Measurements from ENCODE around the gene LAMTOR2. TPM values are rescaled to one million over a fixed set of nuclear protein-coding genes. Genes with fewer than 3 reads are reported as not detected.

The LAMTOR2 gene
- total and polyA plus RNA-seq, 9 of the 15 experiments (the other 6 are each of a cell fraction or from before 2014, with no cell fraction given), result 39.0 to 161 (median 74.6) TPM

GRCh38 chr1:156054500-156055280 lies at the start of gene LAMTOR2 (continued):
- TF ChIP-seq, protein P1, sequence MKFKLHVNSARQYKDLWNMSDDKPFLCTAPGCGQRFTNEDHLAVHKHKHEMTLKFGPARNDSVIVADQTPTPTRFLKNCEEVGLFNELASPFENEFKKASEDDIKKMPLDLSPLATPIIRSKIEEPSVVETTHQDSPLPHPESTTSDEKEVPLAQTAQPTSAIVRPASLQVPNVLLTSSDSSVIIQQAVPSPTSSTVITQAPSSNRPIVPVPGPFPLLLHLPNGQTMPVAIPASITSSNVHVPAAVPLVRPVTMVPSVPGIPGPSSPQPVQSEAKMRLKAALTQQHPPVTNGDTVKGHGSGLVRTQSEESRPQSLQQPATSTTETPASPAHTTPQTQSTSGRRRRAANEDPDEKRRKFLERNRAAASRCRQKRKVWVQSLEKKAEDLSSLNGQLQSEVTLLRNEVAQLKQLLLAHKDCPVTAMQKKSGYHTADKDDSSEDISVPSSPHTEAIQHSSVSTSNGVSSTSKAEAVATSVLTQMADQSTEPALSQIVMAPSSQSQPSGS (CRISPR knock-in tag; IDR thresholded peaks at IDR 0.05), result no peak
- no peak for TF ChIP-seq GATAD2B (IDR thresholded peaks at IDR 0.05; ENCODE audit: borderline replicate concordance)
- TF ChIP-seq ZNF146 (CRISPR knock-in tag; IDR thresholded peaks at IDR 0.05; ENCODE audit: unreplicated experiment), result no peak
- no peak for TF ChIP-seq E2F4 (CRISPR knock-in tag; IDR thresholded peaks at IDR 0.05; ENCODE audit: low read depth)
- TF ChIP-seq RHOXF2B (CRISPR knock-in tag; conservative IDR thresholded peaks at IDR 0.05), result no peak; the same call in 1 of the 2 replicates
- TF ChIP-seq, protein P2, sequence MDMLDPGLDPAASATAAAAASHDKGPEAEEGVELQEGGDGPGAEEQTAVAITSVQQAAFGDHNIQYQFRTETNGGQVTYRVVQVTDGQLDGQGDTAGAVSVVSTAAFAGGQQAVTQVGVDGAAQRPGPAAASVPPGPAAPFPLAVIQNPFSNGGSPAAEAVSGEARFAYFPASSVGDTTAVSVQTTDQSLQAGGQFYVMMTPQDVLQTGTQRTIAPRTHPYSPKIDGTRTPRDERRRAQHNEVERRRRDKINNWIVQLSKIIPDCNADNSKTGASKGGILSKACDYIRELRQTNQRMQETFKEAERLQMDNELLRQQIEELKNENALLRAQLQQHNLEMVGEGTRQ (CRISPR knock-in tag; IDR thresholded peaks at IDR 0.05), result peak; percentile 49; the same call in 1 of the 2 replicates
- TF ChIP-seq LCOR (CRISPR knock-in tag; IDR thresholded peaks at IDR 0.05), result no peak; the same call in 1 of the 2 replicates
- TF ChIP-seq TFAP4 (CRISPR knock-in tag; IDR thresholded peaks at IDR 0.05; ENCODE audit: borderline replicate concordance), result peak; percentile 73
- no peak for TF ChIP-seq ZNF586 (CRISPR knock-in tag; conservative IDR thresholded peaks at IDR 0.05)
- TF ChIP-seq CBX5 (IDR thresholded peaks at IDR 0.05; ENCODE audit: borderline replicate concordance, low read depth), result no peak
- no peak; the same call in 1 of the 2 replicates for TF ChIP-seq MTA1 (IDR thresholded peaks at IDR 0.05; ENCODE audit: borderline replicate concordance)
- no peak for TF ChIP-seq ZNF124 (CRISPR knock-in tag; IDR thresholded peaks at IDR 0.05)
- TF ChIP-seq, protein P3, sequence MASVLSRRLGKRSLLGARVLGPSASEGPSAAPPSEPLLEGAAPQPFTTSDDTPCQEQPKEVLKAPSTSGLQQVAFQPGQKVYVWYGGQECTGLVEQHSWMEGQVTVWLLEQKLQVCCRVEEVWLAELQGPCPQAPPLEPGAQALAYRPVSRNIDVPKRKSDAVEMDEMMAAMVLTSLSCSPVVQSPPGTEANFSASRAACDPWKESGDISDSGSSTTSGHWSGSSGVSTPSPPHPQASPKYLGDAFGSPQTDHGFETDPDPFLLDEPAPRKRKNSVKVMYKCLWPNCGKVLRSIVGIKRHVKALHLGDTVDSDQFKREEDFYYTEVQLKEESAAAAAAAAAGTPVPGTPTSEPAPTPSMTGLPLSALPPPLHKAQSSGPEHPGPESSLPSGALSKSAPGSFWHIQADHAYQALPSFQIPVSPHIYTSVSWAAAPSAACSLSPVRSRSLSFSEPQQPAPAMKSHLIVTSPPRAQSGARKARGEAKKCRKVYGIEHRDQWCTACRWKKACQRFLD (CRISPR knock-in tag; IDR thresholded peaks at IDR 0.05), result peak; percentile 91
- peak; percentile 52; the same call in 1 of the 2 replicates for TF ChIP-seq HEY1 (CRISPR knock-in tag; IDR thresholded peaks at IDR 0.05; ENCODE audit: borderline replicate concordance)
- no peak for TF ChIP-seq HDAC2 (IDR thresholded peaks at IDR 0.05)
- no peak for TF ChIP-seq HMG20A (CRISPR knock-in tag; conservative IDR thresholded peaks at IDR 0.05)
- TF ChIP-seq PHTF2 (CRISPR knock-in tag; IDR thresholded peaks at IDR 0.05), result no peak
- peak; percentile 61; the same call in 1 of the 2 replicates for TF ChIP-seq HNRNPL (IDR thresholded peaks at IDR 0.05; ENCODE audit: low read depth, low read length)
- TF ChIP-seq THRAP3 (IDR thresholded peaks at IDR 0.05; ENCODE audit: borderline replicate concordance), result no peak
- TF ChIP-seq XRCC4 (IDR thresholded peaks at IDR 0.05; ENCODE audit: extremely low read depth, insufficient read depth, insufficient read length), result no peak
